Mucosa of rectum (tissue), 2 donors: Measurements from ENCODE around the gene THEM4.
"Not testable (repeated sequence)": the region's sequence is repeated elsewhere in the genome, so short reads cannot be mapped to it uniquely, and the experiment has no call there.

Experiments
- H3K27ac ChIP-seq, 2 donors: one replicate each; pipeline ENCODE4 v1.7.0; 2013; ENCODE audit warnings: inconsistent platforms in 2 of 2, low read depth in 2 of 2, low read length in 2 of 2
- H3K27me3 ChIP-seq, 2 donors: one replicate each; pipeline ENCODE4 v1.7.0; 2013; ENCODE audit warnings: low read length in 2 of 2; ENCODE audit not compliant: control insufficient read depth in 2 of 2, insufficient read depth in 2 of 2
- H3K36me3 ChIP-seq, 2 donors: one replicate each; pipeline ENCODE4 v1.7.0; 2013; ENCODE audit warnings: low read length in 2 of 2; ENCODE audit not compliant: control insufficient read depth in 2 of 2, insufficient read depth in 2 of 2
- H3K4me1 ChIP-seq, 2 donors: one replicate each; pipeline ENCODE4 v1.7.0; 2013; ENCODE audit warnings: low read length in 2 of 2, mild to moderate bottlenecking in 1 of 2; ENCODE audit not compliant: control insufficient read depth in 2 of 2, insufficient read depth in 2 of 2
- H3K4me3 ChIP-seq, 2 donors: one replicate each; pipeline ENCODE4 v1.7.0; 2013; ENCODE audit warnings: low read length in 2 of 2
- H3K9ac ChIP-seq, 2 donors: one replicate each; pipeline ENCODE4 v1.7.0; 2013; ENCODE audit warnings: low read length in 2 of 2, low read depth in 1 of 2, mild to moderate bottlenecking in 1 of 2
- H3K9me3 ChIP-seq, 2 donors: one replicate each; pipeline ENCODE4 v1.7.0; 2013; ENCODE audit warnings: low read length in 2 of 2; ENCODE audit not compliant: control insufficient read depth in 2 of 2
- donor health status: healthy.
- donor health status: Normal muscosa, but diverticular disease.

THEM4 gene

GRCh38 chr1:151898519-151898991, 10.8 kb downstream of the THEM4 start:
- H3K4me3 ChIP-seq = no peak overlapping the region
- H3K9me3 ChIP-seq = peaks cover 2% of the 10 kb centered on the region in 2 donors

GRCh38 chr1:151897991-151898431, 11.3 kb downstream of the THEM4 start:
- H3K27ac ChIP-seq = peak overlapping the region in 1 of 2 donors; percentile 23
- H3K36me3 ChIP-seq = peaks cover 6 to 8% of the 10 kb centered on the region in 2 donors
- H3K4me3 ChIP-seq = no peak overlapping the region
- no peaks in the 10 kb centered on the region for H3K4me1 ChIP-seq
- no peak overlapping the region for H3K9ac ChIP-seq
- H3K27me3 ChIP-seq = no peaks in the 10 kb centered on the region
- H3K9me3 ChIP-seq = peaks cover 2% of the 10 kb centered on the region in 2 donors

More at GRCh38 chr1:151898519-151898991, 10.8 kb downstream of the THEM4 start:
- H3K27me3 ChIP-seq = no peaks in the 10 kb centered on the region
- H3K36me3 ChIP-seq = peaks cover 3 to 4% of the 10 kb centered on the region in 2 donors
- H3K4me1 ChIP-seq = no peaks in the 10 kb centered on the region
- H3K27ac ChIP-seq = peak overlapping the region in 1 of 2 donors; percentile 23
- no peak overlapping the region for H3K9ac ChIP-seq

- H3K27me3 ChIP-seq = no peaks in the 10 kb centered on the region
- no peak overlapping the region for H3K4me3 ChIP-seq
- peaks cover 6 to 8% of the 10 kb centered on the region in 2 donors for H3K36me3 ChIP-seq
- no peak overlapping the region for H3K27ac ChIP-seq
- H3K9ac ChIP-seq = no peak overlapping the region
- no peaks in the 10 kb centered on the region for H3K4me1 ChIP-seq
- no peaks in the 10 kb centered on the region for H3K9me3 ChIP-seq
Observed at GRCh38 chr1:151893176-151893924, 16.0 kb downstream of the THEM4 start.

GRCh38 chr1:151892190-151892589, 17.1 kb downstream of the THEM4 start:
- no peaks in the 10 kb centered on the region for H3K4me1 ChIP-seq
- H3K4me3 ChIP-seq = no peak overlapping the region
- H3K27ac ChIP-seq = no peak overlapping the region
- H3K9ac ChIP-seq = no peak overlapping the region
- H3K27me3 ChIP-seq = no peaks in the 10 kb centered on the region
- peaks cover 8 to 10% of the 10 kb centered on the region in 2 donors for H3K36me3 ChIP-seq
- H3K9me3 ChIP-seq = no peaks in the 10 kb centered on the region

- peaks cover 10 to 11% of the 10 kb centered on the region in 2 donors for H3K36me3 ChIP-seq
- H3K4me3 ChIP-seq = no peak overlapping the region
- H3K9me3 ChIP-seq = no peaks in the 10 kb centered on the region
- no peaks in the 10 kb centered on the region for H3K27me3 ChIP-seq
- no peak overlapping the region for H3K27ac ChIP-seq
- H3K4me1 ChIP-seq = no peaks in the 10 kb centered on the region
- H3K9ac ChIP-seq = no peak overlapping the region
Observed at GRCh38 chr1:151891512-151891911, 17.8 kb downstream of the THEM4 start.

- H3K27ac ChIP-seq = no peak overlapping the region
- H3K36me3 ChIP-seq = peaks cover 8 to 10% of the 10 kb centered on the region in 2 donors
- H3K9me3 ChIP-seq = no peaks in the 10 kb centered on the region
- no peak overlapping the region for H3K9ac ChIP-seq
- no peaks in the 10 kb centered on the region for H3K27me3 ChIP-seq
- H3K4me1 ChIP-seq = no peaks in the 10 kb centered on the region
- H3K4me3 ChIP-seq = no peak overlapping the region
Observed at GRCh38 chr1:151888972-151889570, 20.2 kb downstream of the THEM4 start.

GRCh38 chr1:151887028-151887427, 22.3 kb downstream of the THEM4 start:
- Histone ChIP-seq H3K36me3 (peaks cover 3 to 7% of the 10 kb centered on the region in 2 donors), H3K27ac (no peak overlapping the region), H3K4me3 (no peak overlapping the region), H3K27me3 (no peaks in the 10 kb centered on the region), H3K9ac (no peak overlapping the region), H3K9me3 (no peaks in the 10 kb centered on the region), H3K4me1 (no peaks in the 10 kb centered on the region)

GRCh38 chr1:151885479-151885878, 23.8 kb downstream of the THEM4 start:
- Histone ChIP-seq H3K36me3 (peaks cover 3 to 7% of the 10 kb centered on the region in 2 donors), H3K9ac (no peak overlapping the region), H3K27me3 (no peaks in the 10 kb centered on the region), H3K4me3 (no peak overlapping the region), H3K27ac (no peak overlapping the region), H3K9me3 (no peaks in the 10 kb centered on the region), H3K4me1 (no peaks in the 10 kb centered on the region)

GRCh38 chr1:151884879-151885278, 24.4 kb downstream of the THEM4 start:
- H3K4me1 ChIP-seq, H3K9ac ChIP-seq, H3K27me3 ChIP-seq, H3K36me3 ChIP-seq, H3K4me3 ChIP-seq, H3K9me3 ChIP-seq, H3K27ac ChIP-seq: not testable (repeated sequence)

- not testable (repeated sequence) for H3K9me3 ChIP-seq, H3K4me3 ChIP-seq, H3K27ac ChIP-seq, H3K27me3 ChIP-seq, H3K4me1 ChIP-seq, H3K36me3 ChIP-seq, H3K9ac ChIP-seq
Observed at GRCh38 chr1:151884445-151884844, 24.9 kb downstream of the THEM4 start.
